CD4-positive, alpha-beta T cell (primary cell): ENCODE results near the gene MYLK4. TPM values are rescaled to one million over a fixed set of nuclear protein-coding genes. Genes with fewer than 3 reads are reported as not detected.

Experiments used
- ATAC-seq: fragments of 200-7000 bp; cut with Tn5 transposase; one replicate; pipeline ENCODE4 v1.10.0; 2022; ENCODE audit warnings: mild to moderate bottlenecking; ENCODE audit not compliant: poor library complexity
- CTCF ChIA-PET: fragments of 350-600 bp; sonication (Branson Sonifier 250); formaldehyde crosslinking; loops from one replicate; lab custom pipeline; 2021; ENCODE audit warnings: antibody characterized with exemption, inconsistent platforms; lab: Charles Lee
- POLR2A ChIA-PET: fragments of 350-600 bp; sonication (Branson Sonifier 250); formaldehyde crosslinking; loops from one replicate; lab custom pipeline; 2021; ENCODE audit warnings: antibody characterized with exemption, inconsistent platforms; lab: Charles Lee
- DNase-seq, 14 experiments: peaks; one replicate each; pipeline ENCODE4 v3.0.0-alpha.2; 2013 to 2020; ENCODE audit warnings: mixed read lengths in 2 of 14
- H3K27ac ChIP-seq, 2 donors: one replicate each; pipeline versions ENCODE4 v1.5.1 to v1.7.0; 2013; ENCODE audit warnings: low read length in 2 of 2, low read depth in 1 of 2, mild to moderate bottlenecking in 1 of 2
- H3K27me3 ChIP-seq, 2 experiments: 1 replicate in 1 of 2; 2 replicates in 1 of 2; pipeline versions ENCODE4 v1.6.1 to v1.7.0; 2013; ENCODE audit warnings: low read length in 2 of 2, control low read depth in 1 of 2, mild to moderate bottlenecking in 1 of 2, moderate library complexity in 1 of 2; ENCODE audit not compliant: insufficient read depth in 2 of 2, control insufficient read depth in 1 of 2
- H3K36me3 ChIP-seq: one replicate; pipeline ENCODE4 v1.6.1; 2013; ENCODE audit warnings: low read length, control low read depth; ENCODE audit not compliant: insufficient read depth
- H3K4me1 ChIP-seq: one replicate; pipeline ENCODE4 v1.6.1; 2013; ENCODE audit warnings: low read length, control low read depth; ENCODE audit not compliant: insufficient read depth
- H3K4me3 ChIP-seq: one replicate; pipeline ENCODE4 v1.5.1; 2013; ENCODE audit warnings: mild to moderate bottlenecking, low read length, moderate library complexity
- H3K9me3 ChIP-seq, 2 experiments: 1 replicate in 1 of 2; 2 replicates in 1 of 2; pipeline versions ENCODE4 v1.6.1 to v1.7.0; 2013; ENCODE audit warnings: low read length in 2 of 2, mild to moderate bottlenecking in 2 of 2, control low read depth in 1 of 2, moderate library complexity in 1 of 2; ENCODE audit not compliant: control insufficient read depth in 1 of 2, insufficient read depth in 1 of 2
- H3K27ac Mint-ChIP-seq: one replicate; pipeline ENCODE4 v1.8.0; 2020; ENCODE audit warnings: mixed read lengths
- H3K27me3 Mint-ChIP-seq: one replicate; pipeline ENCODE4 v1.8.0; 2021; ENCODE audit warnings: mixed read lengths
- H3K36me3 Mint-ChIP-seq: one replicate; pipeline ENCODE4 v1.8.0; 2021; ENCODE audit warnings: low read depth, mixed read lengths
- H3K4me1 Mint-ChIP-seq: one replicate; pipeline ENCODE4 v1.8.0; 2021; ENCODE audit warnings: low read depth, mixed read lengths
- H3K4me3 Mint-ChIP-seq: one replicate; pipeline ENCODE4 v1.8.0; 2020; ENCODE audit warnings: mild to moderate bottlenecking, mixed read lengths
- H3K9me3 Mint-ChIP-seq: one replicate; pipeline ENCODE4 v1.8.0; 2020; ENCODE audit warnings: mixed read lengths
- CTCF ChIP-seq: fragments of 200-600 bp; IDR thresholded peaks from one replicate; pipeline ENCODE4 v1.8.0; 2022; ENCODE audit warnings: antibody characterized with exemption, mild to moderate bottlenecking
- intact Hi-C, 2 experiments: fragments of 100-400 bp; cut with DNase I in 1 of 2; cut with micrococcal nuclease in 1 of 2; formaldehyde crosslinking; loops; one replicate each; pipeline versions ENCODE4 v1.15.1 to v1.9.0; 2023 to 2025; cut with DNase I, micrococcal nuclease
- total RNA-seq, 174 experiments: library from RNA in 2 of 174; stranded (reverse) in 2 of 174; gene quantifications; one replicate each; pipeline ENCODE4 v1.2.3 and lab custom pipeline; 2021 to 2026

Gene MYLK4
- total RNA-seq, 2 experiments from 2014 or later, result 1.6 to 2.0 TPM

GRCh38 chr6:2795162-2795561, 44.4 kb upstream of the MYLK4 start:
- POLR2A ChIA-PET, result interaction anchor here (0.9 kb wide), 1 partner anchor 195 kb away, joined by 3 read pairs; no protein-coding TSS in a partner anchor

DNA sequence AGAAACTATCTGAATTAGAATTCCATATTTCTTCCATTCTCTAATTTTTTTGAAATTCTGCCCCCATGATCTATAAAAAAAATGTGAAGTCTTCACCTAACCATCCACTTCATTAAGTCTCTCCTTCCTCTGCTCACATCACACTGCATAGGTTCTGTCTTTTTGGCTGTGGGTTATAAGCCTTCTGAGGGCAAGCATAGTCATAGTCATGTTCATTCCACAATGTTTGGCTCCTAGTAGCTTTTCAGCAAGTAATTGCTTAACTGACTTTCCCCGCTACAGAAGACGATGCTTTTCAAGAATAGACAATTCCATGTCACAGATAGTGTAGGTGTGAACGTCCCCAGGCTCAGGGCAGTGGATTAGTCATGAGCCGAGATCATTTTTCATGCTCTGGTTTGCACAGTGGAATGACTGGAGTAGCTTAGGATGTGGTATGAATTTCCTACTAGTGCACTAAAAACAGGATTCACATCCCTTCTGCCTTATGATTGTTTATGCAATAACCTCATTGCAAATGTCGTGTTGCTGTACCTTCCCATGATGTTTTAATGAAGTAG, 43.5 kb upstream of the MYLK4 start:
- no peaks in the 10 kb centered on the region for H3K9me3 Mint-ChIP-seq
- H3K36me3 Mint-ChIP-seq, result no peaks in the 10 kb centered on the region
- ATAC-seq, result no peak
- peak overlapping the region; percentile 70 for H3K27ac Mint-ChIP-seq
- POLR2A ChIA-PET, result interaction anchor here (1.2 to 1.6 kb wide), 4 partner anchors 11 to 52 kb away, joined by 3 to 11 read pairs (median 5); partner anchors contain the start of genes SERPINB1 and WRNIP1
- H3K4me3 ChIP-seq, result no peak overlapping the region
- H3K27me3 Mint-ChIP-seq, result no peaks in the 10 kb centered on the region
- no peaks in the 10 kb centered on the region for H3K27me3 ChIP-seq
- DNase-seq, result peak in 1 of 14 experiments; percentile 21
- CTCF ChIA-PET, result no interaction called here
- peaks cover 41% of the 10 kb centered on the region for H3K4me1 Mint-ChIP-seq
- no peaks in the 10 kb centered on the region for H3K9me3 ChIP-seq
- H3K4me1 ChIP-seq, result peaks cover 27% of the 10 kb centered on the region
- intact Hi-C loops, result loop anchor here (2.0 to 5.0 kb wide), 5 partner anchors 39 to 268 kb away; partner anchors contain the start of gene SERPINB1 (in 1 of the 2)
- no peak overlapping the region for H3K27ac ChIP-seq
- no peak for TF ChIP-seq CTCF
- H3K36me3 ChIP-seq, result no peaks in the 10 kb centered on the region
- H3K4me3 Mint-ChIP-seq, result no peak overlapping the region

More at GRCh38 chr6:2795162-2795561, 44.4 kb upstream of the MYLK4 start:
- intact Hi-C loops, result loop anchor here in 1 of 2 experiments (2.0 to 5.0 kb wide), 2 partner anchors 38 to 192 kb away; no protein-coding TSS in a partner anchor
- Mint-ChIP-seq H3K4me1 (peaks cover 48% of the 10 kb centered on the region), H3K9me3 (no peaks in the 10 kb centered on the region), H3K27ac (no peak overlapping the region), H3K36me3 (no peaks in the 10 kb centered on the region), H3K4me3 (no peak overlapping the region), H3K27me3 (no peaks in the 10 kb centered on the region)
- Histone ChIP-seq H3K4me3 (no peak overlapping the region), H3K4me1 (peaks cover 29% of the 10 kb centered on the region), H3K27ac (no peak overlapping the region), H3K9me3 (no peaks in the 10 kb centered on the region), H3K36me3 (no peaks in the 10 kb centered on the region), H3K27me3 (no peaks in the 10 kb centered on the region)
- DNase-seq (no peak), ATAC-seq (no peak)
- TF ChIP-seq CTCF, result no peak
- CTCF ChIA-PET, result no interaction called here

- Histone ChIP-seq H3K4me3 (no peak overlapping the region), H3K27me3 (no peaks in the 10 kb centered on the region), H3K4me1 (peaks cover 27% of the 10 kb centered on the region), H3K36me3 (no peaks in the 10 kb centered on the region), H3K9me3 (no peaks in the 10 kb centered on the region), H3K27ac (peak overlapping the region in 1 of 2 donors; percentile 61)
- Mint-ChIP-seq H3K27me3 (no peaks in the 10 kb centered on the region), H3K9me3 (no peaks in the 10 kb centered on the region), H3K36me3 (no peaks in the 10 kb centered on the region), H3K27ac (peak overlapping the region; percentile 70), H3K4me1 (peaks cover 41% of the 10 kb centered on the region), H3K4me3 (peak overlapping the region; percentile 50)
- POLR2A ChIA-PET, result interaction anchor here (0.9 to 1.6 kb wide), 5 partner anchors 10 to 53 kb away, joined by 3 to 11 read pairs (median 5); partner anchors contain the start of genes SERPINB1 and WRNIP1
- TF ChIP-seq CTCF, result no peak
- intact Hi-C loops, result loop anchor here (2.0 to 5.0 kb wide), 5 partner anchors 39 to 269 kb away; partner anchors contain the start of gene SERPINB1 (in 1 of the 2)
- CTCF ChIA-PET, result no interaction called here
- DNase-seq (peak in 7 of 14 experiments; percentile 3 to 58 (median 34)), ATAC-seq (peak; percentile 52)
These were observed 42.9 kb upstream of the MYLK4 start for GRCh38 chr6:2793534-2794151.
